Measurements from ENCODE around the gene GPR3.
"Not testable (repeated sequence)": the region's sequence is repeated elsewhere in the genome, so short reads cannot be mapped to it uniquely, and the experiment has no call there.

The GPR3 gene

DNA sequence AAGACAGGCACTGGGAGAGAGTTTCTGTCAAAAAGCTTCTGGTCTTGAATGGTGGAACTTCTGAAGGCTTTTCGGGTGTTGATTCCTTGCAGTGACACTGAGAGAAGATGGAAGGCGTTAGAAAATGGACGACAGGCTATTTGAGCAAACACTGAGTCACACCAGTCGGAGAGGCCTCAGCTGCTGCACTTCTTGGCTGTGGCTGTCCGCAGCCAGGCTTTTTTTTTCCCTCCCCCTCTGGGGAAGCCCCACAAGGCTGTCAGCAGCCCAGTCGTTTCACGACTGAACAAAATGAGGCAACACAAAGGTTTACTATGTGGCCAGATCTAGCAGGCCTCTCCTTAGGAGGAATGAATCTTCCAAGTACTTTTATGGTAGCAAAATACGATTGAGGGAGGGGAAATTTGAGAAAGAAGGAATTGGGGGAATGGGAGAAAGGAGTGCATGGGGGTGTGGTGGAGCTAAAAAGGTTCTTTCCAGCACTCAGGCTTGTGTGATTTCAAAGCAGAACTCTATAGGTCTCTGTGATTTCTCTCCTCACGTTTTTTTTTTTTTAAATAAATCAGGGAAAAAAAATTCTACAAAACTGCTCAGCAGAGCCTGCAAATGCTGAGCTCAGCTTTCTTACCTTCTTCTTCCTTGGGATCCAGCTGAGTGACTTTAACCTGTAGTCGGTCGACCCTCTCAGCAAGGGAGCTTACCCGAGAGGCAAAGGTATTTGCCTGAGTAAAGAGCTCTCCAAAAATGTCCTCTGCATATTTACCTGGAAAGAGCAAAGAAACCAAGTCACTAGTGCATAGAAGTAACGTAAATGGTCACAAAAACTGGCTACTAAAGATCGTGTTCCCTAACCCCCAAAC is 26.1 kb downstream of the GPR3 start:
- peak in 1 of 2 donors; percentile 45 for DNase-seq (ENCODE audit: low read depth in 2 of 2)

- no peak for DNase-seq (ENCODE audit: low read depth in 2 of 2)
Measured at GRCh38 chr1:27423709-27424108, 31.3 kb downstream of the GPR3 start.

- DNase-seq (ENCODE audit: low read depth in 2 of 2): no peak
Measured at GRCh38 chr1:27427329-27427728, 34.9 kb downstream of the GPR3 start.

DNA sequence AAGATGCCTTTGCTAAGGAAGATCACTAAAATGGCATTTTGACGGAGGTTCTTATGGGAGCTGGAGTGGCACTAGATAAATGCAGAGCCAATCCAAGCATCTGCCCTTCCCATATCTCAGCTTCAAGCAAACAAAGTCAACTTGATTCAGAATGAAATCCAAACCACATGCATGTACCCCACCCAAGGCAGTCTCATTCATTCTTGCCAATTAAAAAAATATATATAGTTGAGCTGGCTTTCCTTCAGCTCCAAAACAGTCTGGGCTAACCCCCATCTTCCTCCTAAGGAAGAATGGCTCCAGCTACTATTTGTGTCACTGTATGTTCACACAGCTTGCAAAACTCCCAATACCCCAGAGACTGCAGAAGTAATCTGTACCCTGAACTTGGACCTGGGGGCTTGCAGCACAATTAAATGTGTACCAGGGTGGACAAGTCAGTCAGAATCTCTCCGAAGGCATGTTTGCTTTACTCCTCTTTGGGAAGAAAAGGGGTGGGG is 35.4 kb downstream of the GPR3 start:
- no peak for DNase-seq (ENCODE audit: low read depth in 2 of 2)

- DNase-seq (ENCODE audit: low read depth in 2 of 2): no peak
Measured at GRCh38 chr1:27428316-27429028, 36.0 kb downstream of the GPR3 start.

- DNase-seq (ENCODE audit: low read depth in 2 of 2): no peak
Measured at GRCh38 chr1:27429029-27429425, 36.6 kb downstream of the GPR3 start.

DNA sequence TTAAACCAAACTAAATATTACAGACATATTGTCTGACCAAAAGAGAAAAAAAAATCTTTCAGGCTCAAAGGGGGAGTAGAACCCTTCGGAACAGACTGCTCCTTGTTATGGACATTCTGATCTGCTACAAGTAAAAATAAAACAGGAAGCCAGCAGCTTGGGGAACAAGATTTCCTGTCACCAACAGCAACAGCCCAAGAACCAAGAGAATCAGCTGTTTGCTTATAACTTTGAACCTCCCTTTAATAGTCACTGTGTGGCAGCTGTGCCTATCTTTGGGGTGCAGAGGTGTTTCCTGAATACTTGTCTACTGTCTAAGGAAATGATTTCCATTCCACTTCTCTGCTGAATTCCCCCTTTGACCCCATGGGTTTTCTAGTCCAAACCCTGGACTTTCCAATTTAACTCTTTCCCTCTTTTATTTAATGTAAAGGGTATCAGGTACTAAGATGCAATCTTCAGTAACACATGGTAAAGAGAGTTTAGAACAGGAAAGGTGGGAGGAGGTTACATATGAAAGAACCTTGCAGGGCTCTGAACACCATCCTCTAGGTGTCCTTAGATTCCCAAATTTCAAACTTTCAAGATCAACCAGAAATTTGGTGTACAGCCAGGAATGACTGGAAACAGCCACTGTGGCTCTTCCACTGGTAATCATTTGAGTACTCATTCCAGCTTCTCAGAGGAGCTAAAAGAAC is 38.6 kb downstream of the GPR3 start:
- no peak for DNase-seq (ENCODE audit: low read depth in 2 of 2)

- no peak for DNase-seq (ENCODE audit: low read depth in 2 of 2)
Measured at GRCh38 chr1:27431601-27431940, 39.1 kb downstream of the GPR3 start.

- not testable (repeated sequence) for DNase-seq (ENCODE audit: low read depth in 2 of 2)
Measured at GRCh38 chr1:27432725-27433124, 40.3 kb downstream of the GPR3 start.

GRCh38 chr1:27433706-27434105 is 41.3 kb downstream of the GPR3 start:
- no peak for DNase-seq (ENCODE audit: low read depth in 2 of 2)

DNA sequence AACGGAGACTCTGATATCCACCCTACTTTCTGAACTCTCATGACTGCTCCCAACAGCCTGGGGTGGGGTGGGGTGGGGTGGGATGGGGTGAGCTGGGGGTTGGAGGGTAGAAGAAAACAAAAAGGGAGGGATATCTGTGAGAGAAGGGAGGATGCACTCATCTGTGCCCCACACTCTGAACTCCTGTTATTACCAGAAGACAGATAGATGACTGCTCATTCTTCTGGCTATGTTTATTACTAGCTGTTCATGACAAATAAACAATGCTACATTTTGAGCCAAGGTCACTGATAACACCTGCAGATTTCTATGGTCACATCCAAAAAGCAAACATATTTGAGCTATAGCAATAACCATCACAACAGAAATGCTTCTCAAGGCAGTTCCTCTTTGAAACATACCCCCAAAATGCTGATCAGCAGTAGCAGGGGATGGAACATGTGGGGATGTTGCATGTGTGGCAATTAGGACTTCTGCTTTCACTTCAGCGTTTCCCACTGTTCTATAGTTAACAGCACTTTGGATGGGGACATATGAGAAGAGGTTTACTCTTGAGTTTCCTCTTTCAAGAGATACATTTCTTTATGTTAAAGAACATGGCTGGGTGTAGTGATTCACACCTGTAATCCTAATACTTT is 43.3 kb downstream of the GPR3 start:
- no peak for DNase-seq (ENCODE audit: low read depth in 2 of 2)

DNA sequence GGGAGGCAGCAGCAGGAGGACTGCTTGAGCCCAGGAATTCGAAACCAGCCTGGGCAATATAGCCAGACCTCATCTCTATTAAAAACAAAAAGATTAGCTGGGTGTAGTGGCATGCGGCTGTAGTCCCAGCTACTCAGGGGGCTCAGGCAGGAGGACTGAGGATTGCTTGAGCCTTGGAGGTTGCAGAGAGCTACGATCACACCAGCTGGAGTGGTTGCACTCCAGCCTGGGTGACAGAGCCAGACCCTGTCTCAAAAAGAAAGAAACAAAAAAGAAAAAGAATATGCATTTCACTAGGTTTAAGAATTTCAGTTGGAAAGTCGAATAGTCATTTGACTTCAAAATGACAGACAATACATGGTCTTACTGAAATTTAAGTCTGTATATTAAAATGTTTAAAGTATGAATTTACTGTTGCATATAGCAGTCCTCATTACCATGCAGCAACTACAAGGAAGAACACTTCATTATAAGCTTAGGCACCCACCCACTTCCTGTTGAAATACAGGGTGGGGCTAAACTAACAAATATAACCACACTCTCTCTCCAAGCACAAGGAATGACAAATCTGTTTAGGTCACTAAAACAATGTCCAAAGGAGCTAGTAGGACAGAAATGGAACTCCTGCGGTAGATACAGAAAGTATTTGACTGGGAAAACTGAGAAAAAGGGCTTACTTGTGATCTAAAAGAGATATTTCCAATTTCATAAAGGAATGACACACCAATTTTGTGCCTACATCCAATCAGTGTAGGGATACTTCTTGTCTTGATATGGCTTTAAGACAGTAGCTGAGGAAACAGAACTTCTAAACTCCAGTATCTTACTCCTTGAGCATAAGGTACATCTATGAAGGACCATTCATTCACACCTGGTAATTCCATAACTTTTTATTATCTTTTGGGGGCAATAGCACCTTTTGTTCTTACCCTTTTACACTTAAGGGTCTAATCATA is 44.1 kb downstream of the GPR3 start:
- no peak for DNase-seq (ENCODE audit: low read depth in 2 of 2)

GRCh38 chr1:27438621-27439061 is 46.2 kb downstream of the GPR3 start:
- DNase-seq (ENCODE audit: low read depth in 2 of 2): no peak

- no peak for DNase-seq (ENCODE audit: low read depth in 2 of 2)
Measured at GRCh38 chr1:27439150-27439549, 46.7 kb downstream of the GPR3 start.

DNA sequence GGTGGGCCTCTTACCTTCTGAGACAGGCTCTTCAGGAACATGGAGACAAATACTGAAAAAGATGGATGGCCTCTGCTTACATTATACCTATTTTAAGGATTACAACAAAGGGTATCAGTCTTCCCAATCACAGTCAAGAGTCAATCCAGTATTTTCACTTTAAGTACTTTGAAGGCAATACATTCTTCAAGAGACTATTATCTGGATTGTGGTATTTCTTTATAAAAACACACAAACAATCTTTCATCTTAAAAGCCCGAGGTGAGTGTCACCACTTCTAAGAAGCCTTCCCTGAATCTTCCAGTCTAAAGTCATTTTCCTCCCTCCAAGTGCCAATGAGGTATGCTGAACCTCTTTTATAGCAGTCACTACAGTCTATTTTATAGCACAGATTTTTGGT is 52.2 kb downstream of the GPR3 start:
- no peak for DNase-seq (ENCODE audit: low read depth in 2 of 2)
